ENCODE results near the gene CATSPERZ.
A peak's percentile ranks its signal among the peaks of the same experiment; 100 is the strongest.

Gene CATSPERZ

DNA sequence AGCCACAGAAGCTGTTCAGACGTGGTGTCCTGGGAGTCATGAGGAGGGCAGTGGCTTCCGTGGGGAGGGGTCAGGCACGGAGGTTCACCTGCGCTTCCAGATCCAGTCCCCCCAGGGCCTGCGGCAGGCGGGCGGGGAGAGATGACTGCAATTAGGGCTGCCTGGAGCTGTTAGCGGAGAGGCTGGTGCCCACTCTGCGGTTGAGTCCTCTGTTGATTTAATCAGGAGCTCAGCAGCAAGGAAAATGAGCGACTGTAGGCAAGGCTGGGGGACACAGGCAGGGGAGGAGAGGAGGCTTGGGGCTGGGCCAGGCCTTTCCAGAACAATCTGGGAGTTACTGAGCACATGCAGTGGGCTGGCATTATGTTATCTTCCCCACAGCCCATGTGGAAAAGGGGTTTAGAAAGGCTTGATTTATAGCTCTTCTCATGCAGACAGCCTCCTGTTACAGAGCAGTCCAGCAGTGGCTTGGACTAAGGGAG, 35.7 kb upstream of the CATSPERZ start:
- no peak for DNase-seq

DNA sequence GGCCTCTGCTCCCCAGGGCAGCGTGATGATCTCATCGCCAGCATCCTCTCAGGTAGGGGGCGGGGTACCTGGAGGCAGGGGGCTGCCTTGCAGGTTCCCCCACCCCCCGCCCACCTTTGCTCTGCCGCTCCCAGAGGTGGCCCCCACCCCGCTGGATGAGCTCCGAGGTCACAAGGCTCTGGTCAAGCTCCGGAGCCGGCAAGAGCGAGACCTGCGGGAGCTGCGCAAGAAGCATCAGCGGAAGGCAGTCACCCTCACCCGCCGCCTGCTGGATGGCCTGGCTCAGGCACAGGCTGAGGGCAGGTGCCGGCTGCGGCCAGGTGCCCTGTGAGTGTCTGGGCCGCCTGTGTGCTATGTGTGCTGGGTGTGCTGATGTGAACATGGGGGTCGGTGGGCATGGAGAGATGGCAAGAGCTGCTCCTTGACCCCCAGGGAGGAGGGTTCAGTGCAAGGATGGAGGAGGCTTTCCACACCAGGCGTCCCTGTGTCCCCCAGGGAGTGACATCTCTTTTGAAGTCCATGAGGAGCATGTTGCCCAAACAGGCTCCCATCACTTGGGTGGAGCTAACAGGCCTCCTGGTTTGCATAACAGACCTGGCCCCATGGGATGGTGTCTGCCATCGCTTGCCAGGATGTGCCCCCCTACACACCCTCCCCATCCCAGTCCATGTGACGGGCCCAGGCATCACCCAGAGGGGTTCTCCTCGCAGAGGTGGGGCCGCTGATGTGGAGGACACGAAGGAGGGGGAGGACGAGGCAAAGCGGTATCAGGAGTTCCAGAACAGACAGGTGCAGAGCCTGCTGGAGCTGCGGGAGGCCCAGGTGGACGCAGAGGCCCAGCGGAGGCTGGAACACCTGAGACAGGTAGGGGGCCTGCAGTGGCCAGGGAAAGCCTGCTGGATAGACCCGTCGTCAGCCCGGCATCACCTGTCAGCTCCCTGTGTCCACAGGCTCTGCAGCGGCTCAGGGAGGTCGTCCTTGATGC, 34.7 kb upstream of the CATSPERZ start:
- no peak for DNase-seq

DNA sequence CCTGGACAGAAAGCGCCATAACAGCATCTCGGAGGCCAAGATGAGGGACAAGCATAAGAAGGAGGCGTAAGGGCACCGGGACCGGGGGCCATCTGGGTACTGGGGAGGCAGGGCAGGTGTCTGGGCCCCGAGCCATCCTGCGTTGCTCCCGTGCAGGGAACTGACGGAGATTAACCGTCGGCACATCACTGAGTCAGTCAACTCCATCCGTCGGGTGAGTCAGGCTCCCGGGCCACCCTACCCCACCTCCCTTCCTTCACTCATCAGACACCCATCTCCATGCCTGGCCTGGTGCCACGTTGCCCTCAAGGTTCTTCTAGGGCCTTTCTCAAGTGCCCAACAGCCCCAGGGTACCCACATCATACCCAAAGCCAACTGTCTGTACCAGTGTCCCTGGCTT, 33.8 kb upstream of the CATSPERZ start:
- no peak for DNase-seq

DNA sequence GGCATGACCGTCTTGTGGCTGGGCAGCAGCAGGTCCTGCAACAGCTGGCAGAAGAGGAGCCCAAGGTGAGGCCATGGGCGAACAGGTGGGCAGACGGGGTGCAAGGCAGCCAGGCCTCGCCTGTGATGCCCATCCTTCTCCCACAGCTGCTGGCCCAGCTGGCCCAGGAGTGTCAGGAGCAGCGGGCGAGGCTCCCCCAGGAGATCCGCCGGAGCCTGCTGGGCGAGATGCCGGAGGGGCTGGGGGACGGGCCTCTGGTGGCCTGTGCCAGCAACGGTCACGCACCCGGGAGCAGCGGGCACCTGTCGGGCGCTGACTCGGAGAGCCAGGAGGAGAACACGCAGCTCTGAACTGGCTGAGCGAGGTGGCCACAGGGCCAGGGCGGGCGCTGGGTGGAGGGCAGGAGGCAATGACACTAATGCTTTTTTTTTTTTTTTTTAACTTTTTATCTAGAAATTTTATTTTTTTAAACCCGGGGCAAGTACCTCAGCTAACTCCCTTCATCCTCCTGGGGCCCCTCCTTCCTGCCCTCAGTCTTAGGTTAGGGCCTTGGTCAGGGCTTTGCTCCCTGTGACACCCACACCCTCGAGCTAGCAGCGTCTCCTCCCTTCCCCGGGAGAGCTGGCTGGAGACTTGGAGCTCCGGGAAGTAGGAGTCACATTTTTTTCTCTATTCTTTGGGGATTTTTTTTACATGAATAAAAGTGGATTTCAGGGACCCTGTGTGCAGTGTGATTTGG, 32.8 kb upstream of the CATSPERZ start:
- no peak for DNase-seq

DNA sequence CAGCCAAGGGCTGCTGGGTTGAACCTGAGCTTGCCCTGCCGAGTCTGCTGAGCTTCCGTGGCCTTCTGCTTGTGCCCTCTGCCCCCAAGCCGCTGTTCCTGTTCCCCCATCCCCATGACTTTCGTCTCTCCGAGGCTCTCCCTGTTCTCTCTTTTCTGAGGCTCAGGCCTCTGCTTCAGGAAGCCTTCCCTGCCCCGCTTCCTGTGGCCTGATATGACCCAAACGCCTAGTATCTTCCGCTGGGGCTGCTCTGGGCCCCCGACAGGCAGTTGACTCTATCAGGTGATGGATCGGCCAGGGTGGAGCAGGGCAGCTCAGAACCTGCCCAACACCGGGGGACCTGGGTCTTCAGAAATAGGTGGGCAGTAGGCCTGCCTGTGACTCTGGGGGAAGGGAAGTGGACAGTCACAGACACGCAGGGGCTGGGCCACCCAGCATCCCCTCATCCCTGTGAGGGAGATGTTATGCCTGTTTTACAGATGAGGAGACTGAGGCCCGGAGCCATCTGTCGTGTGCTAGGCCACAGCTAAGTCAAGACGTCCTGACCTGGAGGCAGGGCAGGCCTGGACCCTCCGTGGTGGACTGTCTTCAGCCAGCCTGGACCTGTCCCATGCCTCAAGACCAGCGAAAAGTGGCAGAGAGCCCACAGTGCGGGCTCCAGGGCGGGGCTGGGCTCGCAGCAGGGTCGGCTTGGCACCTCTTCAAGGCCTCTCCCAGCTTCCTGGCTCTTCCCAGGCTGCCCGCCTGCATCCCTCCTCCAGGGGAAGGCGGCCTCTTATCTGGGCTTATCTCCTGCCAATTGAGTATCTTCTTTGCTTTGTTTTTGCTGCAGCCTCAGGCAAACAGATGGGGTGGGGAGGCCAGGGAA, 31.9 kb upstream of the CATSPERZ start:
- DNase-seq: peak in 5 of 14 donors; percentile 17 to 76 (median 37)

DNA sequence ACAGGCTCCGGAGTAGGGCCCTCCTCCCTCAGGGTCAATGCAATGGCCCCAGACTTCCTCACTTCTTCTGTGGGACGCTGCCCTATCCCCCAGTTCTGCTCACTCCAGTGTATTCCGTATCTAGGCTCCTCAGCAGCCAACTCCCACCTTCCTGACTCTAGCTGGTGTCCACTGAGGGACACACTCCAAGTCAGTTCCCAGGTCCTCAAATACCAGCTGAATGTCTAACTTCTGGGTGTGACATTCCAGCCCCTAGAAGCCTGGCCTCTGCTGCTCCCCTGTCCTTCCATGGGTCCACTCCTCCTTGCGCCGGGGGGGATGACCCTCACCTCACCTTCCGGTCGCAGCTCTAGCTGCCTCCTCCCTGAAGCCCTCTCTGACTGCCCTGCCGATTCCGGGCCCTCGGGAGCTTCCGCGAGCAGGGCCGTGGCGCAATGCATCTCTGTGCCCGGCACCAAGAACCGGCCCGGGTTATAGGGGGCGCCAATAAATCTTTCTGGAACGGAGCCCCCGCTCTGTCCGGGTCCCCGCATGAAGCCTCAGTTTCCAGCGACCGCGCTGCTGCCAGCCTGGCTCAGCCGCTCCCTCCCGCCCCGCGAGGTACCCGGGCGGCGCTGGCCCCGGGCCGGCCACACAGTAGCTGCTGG, 31.1 kb upstream of the CATSPERZ start:
- DNase-seq: peak in 6 of 14 donors; percentile 61 to 78 (median 64)

DNA sequence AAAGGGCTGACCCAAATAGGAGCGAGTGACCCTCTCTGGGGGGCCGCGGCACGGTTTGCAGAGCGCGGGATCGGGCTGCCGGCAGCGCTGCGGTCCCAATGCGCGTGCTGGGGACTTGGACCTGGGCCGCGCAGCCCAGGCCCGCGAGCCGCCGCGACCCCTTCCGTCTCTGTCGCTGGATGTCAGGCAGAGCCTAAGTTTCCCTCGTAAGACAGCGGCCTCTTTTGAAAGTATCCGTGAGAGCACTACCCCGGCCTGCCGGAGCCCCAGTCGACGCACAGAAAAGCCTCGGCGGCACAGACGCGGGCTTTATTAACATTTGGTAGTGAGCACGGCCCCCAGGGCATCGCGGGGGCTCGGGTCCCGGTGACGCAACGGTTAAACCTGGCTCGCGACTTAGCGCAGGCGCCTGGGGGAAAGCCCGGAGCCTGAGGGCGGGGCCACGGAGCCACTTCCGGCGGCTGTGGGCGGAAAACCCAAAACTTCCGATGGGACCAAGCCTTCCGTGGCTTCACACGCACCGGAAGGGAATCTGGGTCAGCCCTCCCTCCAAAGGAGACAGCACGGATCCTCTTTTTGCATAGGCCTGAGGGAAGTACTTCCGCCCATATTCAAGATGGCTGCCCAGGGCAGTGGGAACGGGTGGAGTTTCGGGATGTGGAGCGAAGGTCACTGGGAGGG, 30.5 kb upstream of the CATSPERZ start:
- peak; percentile 68 to 100 (median 98) for DNase-seq

DNA sequence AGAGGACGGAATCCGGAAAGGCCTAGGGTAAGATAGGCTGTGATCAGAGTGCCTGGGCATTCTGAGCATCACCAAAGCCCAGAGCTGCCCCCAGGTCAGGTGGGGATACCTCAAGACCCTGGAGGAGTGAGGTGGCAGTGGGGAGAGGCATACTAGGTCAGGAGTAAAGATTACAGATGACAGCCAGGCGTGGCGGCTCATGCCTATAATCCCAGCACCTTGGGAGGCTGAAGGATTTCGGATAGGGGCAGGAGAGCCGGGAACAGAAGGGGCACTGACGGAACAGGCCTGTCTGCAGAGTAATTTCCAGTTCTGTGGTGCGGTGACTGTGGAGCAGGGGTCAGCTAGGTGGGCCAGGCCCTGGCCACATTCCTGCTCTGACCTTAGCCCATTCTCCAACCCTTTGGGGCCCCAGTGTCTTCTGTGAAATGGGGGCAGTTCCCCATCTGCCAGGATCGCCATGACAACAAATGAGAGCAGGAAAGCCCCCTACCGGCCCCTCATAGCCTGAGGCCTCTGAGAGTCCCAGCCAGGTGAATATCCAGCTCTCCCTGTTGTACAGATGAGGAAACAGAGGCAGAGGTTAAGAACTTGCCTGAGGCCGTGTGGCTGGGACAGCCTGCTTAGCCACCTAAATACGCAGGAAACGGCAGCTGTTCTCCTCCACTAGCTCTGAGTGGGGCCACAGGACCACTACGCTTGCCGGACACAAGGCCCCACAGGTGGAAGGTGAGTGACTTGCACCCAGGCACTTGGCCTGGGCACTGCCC, 24.9 kb upstream of the CATSPERZ start:
- no peak for DNase-seq

DNA sequence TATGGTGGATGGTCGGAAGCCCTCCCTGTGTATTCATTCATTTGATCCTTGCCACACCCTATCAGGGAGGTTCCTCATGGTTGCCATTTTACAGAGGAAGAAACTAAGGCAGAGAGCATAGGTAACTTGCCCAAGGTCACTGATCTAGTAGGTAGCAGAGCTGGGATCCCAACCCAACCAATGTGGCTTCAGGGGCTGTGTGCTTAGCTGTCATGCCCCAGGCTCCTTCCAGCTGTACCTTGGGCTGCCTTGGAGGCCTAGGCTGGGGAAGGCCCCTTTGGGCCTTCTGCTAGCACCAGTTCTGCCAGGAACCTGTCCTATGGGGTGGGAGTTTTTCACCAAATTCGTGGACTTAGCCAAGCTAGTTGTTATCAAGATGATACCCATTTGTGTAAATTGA, 24.3 kb upstream of the CATSPERZ start:
- DNase-seq: no peak

DNA sequence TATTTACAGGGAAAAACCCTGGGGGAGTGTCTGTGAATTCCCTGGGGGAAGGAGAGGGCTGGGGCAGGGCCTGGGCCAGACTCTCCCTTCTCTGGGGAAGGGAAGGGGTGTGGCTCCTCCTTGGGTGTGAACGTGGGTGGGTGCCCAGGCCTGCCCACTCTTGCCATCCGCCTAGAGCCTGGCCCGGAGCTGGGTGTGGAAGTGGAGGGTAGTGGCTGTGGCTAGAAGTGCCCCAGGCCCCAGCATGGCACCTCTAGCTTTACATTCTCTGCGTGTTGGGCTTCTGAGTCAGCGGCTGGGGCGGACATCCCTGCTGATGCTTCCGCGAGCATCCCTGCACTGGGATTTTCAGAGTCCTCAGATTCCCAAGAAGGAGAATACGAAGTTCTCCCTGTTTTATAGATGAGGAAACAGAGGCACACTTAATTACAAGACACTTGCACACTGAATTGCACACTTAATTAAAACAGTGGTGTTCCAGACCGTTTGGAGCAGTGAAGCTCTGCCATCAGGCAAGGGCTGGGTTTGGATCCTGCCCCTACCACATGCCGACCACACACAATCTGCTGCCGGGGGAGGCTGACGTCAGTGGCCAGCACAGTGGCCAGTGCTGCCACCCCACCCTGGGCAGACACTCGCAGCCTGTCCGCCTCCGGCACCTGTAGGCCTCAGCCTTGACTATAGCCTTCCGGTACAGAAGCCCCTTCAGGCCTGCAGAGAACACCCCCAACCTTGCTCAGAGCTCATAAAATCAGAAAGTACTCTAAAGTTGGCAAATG, 23.3 kb upstream of the CATSPERZ start:
- DNase-seq: peak in 1 of 14 donors; percentile 62

DNA sequence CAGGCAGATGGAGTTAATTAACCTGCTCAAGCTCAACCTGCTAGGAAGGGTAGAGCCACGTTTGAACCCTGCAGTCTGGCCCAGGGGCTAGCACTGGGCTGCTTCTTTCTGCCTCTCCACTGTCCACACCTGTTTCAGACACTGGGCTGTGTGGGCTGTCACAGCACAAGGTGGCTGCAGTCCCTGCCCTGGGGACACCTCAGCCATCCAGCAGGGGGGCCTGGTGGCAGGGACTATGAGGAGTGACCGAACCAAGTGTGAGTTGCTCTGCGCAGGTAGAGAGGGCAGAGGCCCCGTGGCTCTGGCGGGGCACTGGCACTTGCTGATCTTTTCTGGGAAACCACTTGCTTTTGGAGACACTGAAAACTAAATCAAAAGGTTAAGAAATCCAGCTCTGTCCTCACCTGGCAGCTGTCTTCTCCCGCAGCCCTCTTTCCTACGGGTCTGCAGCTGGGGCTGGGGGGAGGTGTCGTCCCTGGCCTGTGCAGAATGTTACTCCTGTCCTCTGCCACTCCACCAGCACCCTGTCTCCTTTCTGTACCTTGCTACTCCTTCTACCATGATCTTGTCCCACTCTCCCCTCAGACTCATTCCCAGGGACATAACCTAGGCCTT, 21.5 kb upstream of the CATSPERZ start:
- DNase-seq: no peak

DNA sequence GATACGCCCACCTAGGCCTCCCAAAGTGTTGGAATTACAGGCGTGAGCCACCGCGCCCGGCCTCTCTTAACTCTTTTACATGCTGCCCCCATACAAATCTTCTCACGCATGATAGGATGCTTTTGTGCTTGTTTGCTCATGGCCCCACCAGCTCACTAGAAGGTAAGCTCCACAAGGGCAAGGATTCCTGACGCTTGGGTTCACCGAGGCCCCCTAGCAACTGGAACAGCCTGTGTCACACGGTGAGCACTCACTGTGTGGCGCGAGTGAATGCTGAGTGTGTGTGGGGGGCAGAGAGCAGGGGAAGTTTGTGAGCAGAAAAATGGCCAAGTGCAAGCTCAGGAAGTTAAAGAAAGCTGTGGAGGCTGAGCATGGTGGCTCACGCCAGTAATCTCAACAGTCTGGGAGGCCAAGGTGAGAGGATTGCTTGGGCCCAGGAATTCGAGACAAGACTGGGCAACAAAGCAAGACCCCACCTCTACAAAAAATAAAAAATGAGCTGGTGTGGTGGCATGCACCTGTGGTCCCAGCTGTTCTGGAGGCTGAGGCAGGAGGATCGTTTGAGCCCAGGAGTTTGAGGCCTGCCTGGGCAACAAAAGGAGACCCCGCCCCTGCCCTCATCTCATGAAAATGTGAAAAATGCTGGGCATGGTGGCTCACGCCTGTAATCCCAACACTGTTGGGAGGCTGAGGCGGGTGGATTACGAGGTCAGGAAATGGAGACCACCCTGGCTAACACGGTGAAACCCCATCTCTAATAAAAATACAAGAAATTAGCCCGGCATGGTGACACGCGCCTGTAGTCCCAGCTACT, 18.0 kb upstream of the CATSPERZ start:
- no peak for DNase-seq

DNA sequence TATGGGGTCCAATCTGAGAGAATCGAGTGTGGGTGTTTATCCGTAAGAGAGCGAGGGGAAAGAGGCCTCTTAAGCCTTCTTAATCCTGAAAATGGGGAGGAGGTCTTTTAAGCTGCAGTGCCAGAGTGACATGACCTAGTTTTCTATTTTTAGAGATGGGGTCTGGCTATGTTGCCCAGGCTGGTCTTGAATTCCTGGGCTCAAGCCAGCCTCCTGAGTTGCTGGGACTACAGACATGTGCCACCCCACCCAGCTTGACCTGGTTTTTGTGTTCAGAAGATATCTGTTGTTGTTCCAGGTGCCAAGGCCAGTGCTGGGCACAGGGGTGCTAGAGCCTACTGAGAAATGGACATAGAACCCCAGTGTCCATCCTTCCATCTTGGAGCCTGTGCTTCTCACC, 17.1 kb upstream of the CATSPERZ start:
- no peak for DNase-seq

DNA sequence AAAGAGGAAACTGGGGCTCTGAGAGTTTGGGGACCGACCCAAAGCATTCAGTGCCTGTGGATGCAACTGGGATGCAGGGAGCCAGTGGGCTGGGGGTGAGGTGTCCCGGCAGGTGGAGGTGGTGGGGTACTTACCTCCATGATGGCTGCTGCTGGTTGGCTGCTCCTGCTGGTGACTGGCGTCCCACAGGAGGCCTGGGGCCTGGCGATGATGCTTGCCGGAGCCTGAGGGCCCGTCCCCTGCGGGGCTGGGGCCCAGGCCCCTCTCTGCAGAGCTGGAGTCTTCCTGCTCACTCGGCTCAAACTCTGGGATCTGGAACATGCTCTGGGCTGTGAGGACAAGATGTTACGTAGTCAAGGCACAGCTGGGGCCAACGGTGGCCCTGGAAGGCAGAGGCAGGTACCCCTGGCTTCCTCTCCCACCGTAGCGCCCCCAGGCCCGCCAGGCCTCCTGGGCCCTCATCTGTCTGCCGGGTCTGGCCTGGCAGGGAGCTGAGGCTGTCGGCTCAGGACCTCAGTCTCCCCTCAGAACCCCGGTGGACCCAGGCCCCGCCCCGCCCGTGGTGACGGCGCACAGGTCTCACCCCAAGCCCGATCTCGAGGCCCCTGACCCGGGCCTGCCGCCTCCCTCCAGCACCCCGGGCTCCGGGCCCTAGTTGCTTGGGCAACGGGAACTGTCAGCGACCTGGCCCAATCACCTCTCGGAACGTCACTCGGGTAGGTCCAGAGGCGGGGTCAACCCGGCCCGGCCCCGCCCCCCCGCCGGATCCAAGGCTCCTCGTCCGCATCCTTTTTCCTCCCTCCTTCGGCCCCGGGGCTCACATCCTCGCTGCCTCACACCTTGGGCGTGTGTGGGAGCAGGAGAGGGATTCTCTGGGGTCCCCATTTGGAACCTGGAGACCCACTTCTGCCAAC, 15.9 kb upstream of the CATSPERZ start, which contains the start of gene BAD:
Gene BAD (minus strand): TSS at position 618 of the 914 bp plus-strand sequence. CDS start 297 bp downstream, at position 321.
- DNase-seq: peak; percentile 71 to 95 (median 93)

DNA sequence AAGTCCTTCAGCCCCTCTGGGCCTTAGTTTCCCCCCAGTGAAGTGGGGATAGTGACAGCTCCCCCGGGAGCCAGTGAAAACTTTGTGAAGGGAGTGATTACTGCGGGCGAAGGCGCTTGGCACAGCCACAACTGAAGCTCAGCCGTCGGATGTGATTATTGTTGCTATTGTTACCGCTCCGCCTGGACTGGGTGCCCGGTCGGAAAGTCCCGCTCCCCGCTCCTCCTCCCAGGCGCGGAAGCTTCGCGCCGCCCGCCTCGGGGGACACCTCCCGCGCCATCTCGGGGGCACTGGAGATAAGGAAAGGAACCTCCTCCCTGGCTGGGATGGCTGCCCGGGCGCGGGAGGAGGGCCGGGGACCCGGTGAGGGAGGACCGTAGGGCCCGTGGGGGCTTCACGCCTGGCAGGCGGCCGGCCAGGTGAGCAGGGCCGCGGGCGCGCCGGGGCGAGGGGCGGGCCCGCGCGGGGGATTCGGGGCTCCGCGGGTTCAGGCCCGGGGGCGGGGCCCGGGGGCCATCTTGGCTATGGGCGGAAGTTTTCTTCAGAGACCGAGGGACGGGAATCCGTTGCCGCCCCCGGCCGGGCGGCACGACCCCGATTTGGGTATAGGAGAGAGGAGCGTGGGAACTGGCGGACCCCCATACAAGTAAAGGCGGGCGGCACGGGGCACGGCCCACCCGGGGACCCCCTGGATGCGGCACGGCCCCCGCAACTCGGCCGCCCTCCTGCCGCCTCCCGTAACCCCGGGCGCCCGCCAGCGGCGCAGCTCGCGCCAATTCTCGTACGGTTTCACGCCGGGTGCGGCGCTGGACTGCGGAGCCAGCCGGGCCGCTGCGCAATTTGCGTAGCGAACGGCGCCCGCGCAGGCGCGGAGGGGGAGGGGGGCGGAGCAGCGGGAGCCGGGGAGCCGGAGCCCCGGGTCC, 14.9 kb upstream of the CATSPERZ start, which contains the start of gene GPR137:
Gene GPR137 (plus strand): TSS at position 887 of the 923 bp plus-strand sequence. CDS start 677 bp downstream, outside the sequence.
- peak in 13 of 14 donors; percentile 78 to 96 (median 91) for DNase-seq

All from C1 segment of cervical spinal cord (tissue), 14 donors.